Medulla oblongata (tissue), 1 donor: ENCODE measurements around the gene OR3A3.

Experiments used
- DNase-seq: peaks from one replicate; pipeline ENCODE4 v3.0.0-alpha.2; 2015; ENCODE audit errors: extremely low spot score

OR3A3 gene

GRCh38 chr17:3472137-3472536, 61.0 kb downstream of the OR3A3 start:
- DNase-seq = no peak
